GM12878 (cell line): ENCODE data around the gene PIK3C3.

ENCODE experiments used
- FOS ChIP-seq: IDR thresholded peaks from 3 replicates; pipeline ENCODE4 v1.6.1; 2011; ENCODE audit warnings: borderline replicate concordance; ENCODE audit not compliant: insufficient read length; ENCODE audit errors: extremely low read depth
- MYC ChIP-seq: IDR thresholded peaks from 2 replicates; pipeline ENCODE4 v1.6.1; 2011; ENCODE audit warnings: mild to moderate bottlenecking, low read length, moderate library complexity, inconsistent platforms; ENCODE audit not compliant: insufficient read depth, insufficient replicate concordance, insufficient read length, severe bottlenecking
- POLR2A ChIP-seq: IDR thresholded peaks from 2 replicates; pipeline ENCODE4 v1.6.1; 2011; ENCODE audit warnings: low read depth, mild to moderate bottlenecking, low read length
- POLR2AphosphoS2 ChIP-seq: IDR thresholded peaks from 2 replicates; pipeline ENCODE4 v1.6.1; 2011; ENCODE audit warnings: low read depth, mild to moderate bottlenecking, low read length, improper control_type of control experiment, moderate library complexity
- POLR2AphosphoS5 ChIP-seq: IDR thresholded peaks from 2 replicates; pipeline ENCODE4 v1.6.1; 2011; ENCODE audit warnings: mild to moderate bottlenecking, low read length, inconsistent platforms
- SMAD5 ChIP-seq: IDR thresholded peaks from 2 replicates; pipeline ENCODE4 v1.6.1; 2016; ENCODE audit warnings: antibody characterized with exemption, low read depth
- TCF7 ChIP-seq: IDR thresholded peaks from 2 replicates; pipeline ENCODE4 v1.6.1; 2014; ENCODE audit warnings: antibody characterized with exemption, borderline replicate concordance
- TF ChIP-seq, protein P1 (sequence below), 3 experiments: IDR thresholded peaks in 2 of 3; conservative IDR thresholded peaks in 1 of 3; 2 replicates each; pipeline ENCODE4 v1.5.1; 2011; ENCODE audit warnings: low read depth in 3 of 3, low read length in 3 of 3, mild to moderate bottlenecking in 3 of 3, control low read depth in 2 of 3, moderate library complexity in 2 of 3, inconsistent platforms in 1 of 3, mixed read lengths in 1 of 3; ENCODE audit not compliant: control insufficient read depth in 2 of 3, insufficient read depth in 1 of 3; ENCODE audit errors: extremely low read depth in 1 of 3
- TF ChIP-seq, protein P2 (sequence below): IDR thresholded peaks from 2 replicates; pipeline ENCODE4 v1.6.1; 2012; ENCODE audit warnings: mild to moderate bottlenecking, low read depth, low read length
- TF ChIP-seq, protein P3 (sequence below): IDR thresholded peaks from 2 replicates; pipeline ENCODE4 v1.6.1; 2012; ENCODE audit warnings: low read depth, low read length, improper control_type of control experiment
- TF ChIP-seq, protein P4 (sequence below): fragments of 450-650 bp; IDR thresholded peaks from 2 replicates; pipeline ENCODE4 v1.6.1; 2017; ENCODE audit warnings: mild to moderate bottlenecking, moderate library complexity

DNA sequence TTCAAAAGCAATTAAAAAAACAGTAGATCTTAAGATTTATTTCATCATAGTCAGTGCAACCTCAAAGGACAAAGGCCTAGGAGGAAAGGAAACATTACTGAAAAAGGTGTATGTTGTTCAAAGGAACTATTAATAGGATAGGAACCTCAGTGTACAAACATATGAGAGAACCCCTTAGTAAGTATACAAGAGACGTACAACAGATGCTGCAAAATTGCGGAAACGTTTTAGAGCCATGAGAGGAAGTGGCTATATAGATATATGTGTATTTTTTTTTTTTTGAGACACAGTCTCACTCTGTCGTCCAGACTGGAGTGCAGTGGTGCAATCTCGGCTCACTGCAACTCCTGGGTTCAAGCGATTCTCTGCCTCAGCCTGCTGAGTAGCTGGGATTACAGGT, 22.2 kb downstream of the PIK3C3 start:
- TF ChIP-seq TCF7 (no peak), SMAD5 (no peak), MYC (no peak), POLR2A (no peak), POLR2AphosphoS5 (no peak), POLR2AphosphoS2 (no peak), FOS (no peak)
- TF ChIP-seq, protein P1, sequence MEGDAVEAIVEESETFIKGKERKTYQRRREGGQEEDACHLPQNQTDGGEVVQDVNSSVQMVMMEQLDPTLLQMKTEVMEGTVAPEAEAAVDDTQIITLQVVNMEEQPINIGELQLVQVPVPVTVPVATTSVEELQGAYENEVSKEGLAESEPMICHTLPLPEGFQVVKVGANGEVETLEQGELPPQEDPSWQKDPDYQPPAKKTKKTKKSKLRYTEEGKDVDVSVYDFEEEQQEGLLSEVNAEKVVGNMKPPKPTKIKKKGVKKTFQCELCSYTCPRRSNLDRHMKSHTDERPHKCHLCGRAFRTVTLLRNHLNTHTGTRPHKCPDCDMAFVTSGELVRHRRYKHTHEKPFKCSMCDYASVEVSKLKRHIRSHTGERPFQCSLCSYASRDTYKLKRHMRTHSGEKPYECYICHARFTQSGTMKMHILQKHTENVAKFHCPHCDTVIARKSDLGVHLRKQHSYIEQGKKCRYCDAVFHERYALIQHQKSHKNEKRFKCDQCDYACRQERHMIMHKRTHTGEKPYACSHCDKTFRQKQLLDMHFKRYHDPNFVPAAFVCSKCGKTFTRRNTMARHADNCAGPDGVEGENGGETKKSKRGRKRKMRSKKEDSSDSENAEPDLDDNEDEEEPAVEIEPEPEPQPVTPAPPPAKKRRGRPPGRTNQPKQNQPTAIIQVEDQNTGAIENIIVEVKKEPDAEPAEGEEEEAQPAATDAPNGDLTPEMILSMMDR (IDR thresholded peaks at IDR 0.05 in 2 of 3, conservative IDR thresholded peaks at IDR 0.05 in 1 of 3; ENCODE audit: control insufficient read depth in 2 of 3, extremely low read depth in 1 of 3, insufficient read depth in 1 of 3, low read depth in 3 of 3, low read length in 3 of 3), result no peak
- TF ChIP-seq, protein P2, sequence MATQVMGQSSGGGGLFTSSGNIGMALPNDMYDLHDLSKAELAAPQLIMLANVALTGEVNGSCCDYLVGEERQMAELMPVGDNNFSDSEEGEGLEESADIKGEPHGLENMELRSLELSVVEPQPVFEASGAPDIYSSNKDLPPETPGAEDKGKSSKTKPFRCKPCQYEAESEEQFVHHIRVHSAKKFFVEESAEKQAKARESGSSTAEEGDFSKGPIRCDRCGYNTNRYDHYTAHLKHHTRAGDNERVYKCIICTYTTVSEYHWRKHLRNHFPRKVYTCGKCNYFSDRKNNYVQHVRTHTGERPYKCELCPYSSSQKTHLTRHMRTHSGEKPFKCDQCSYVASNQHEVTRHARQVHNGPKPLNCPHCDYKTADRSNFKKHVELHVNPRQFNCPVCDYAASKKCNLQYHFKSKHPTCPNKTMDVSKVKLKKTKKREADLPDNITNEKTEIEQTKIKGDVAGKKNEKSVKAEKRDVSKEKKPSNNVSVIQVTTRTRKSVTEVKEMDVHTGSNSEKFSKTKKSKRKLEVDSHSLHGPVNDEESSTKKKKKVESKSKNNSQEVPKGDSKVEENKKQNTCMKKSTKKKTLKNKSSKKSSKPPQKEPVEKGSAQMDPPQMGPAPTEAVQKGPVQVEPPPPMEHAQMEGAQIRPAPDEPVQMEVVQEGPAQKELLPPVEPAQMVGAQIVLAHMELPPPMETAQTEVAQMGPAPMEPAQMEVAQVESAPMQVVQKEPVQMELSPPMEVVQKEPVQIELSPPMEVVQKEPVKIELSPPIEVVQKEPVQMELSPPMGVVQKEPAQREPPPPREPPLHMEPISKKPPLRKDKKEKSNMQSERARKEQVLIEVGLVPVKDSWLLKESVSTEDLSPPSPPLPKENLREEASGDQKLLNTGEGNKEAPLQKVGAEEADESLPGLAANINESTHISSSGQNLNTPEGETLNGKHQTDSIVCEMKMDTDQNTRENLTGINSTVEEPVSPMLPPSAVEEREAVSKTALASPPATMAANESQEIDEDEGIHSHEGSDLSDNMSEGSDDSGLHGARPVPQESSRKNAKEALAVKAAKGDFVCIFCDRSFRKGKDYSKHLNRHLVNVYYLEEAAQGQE, result no peak
- TF ChIP-seq, protein P3, sequence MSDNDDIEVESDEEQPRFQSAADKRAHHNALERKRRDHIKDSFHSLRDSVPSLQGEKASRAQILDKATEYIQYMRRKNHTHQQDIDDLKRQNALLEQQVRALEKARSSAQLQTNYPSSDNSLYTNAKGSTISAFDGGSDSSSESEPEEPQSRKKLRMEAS, result no peak
- TF ChIP-seq, protein P4, sequence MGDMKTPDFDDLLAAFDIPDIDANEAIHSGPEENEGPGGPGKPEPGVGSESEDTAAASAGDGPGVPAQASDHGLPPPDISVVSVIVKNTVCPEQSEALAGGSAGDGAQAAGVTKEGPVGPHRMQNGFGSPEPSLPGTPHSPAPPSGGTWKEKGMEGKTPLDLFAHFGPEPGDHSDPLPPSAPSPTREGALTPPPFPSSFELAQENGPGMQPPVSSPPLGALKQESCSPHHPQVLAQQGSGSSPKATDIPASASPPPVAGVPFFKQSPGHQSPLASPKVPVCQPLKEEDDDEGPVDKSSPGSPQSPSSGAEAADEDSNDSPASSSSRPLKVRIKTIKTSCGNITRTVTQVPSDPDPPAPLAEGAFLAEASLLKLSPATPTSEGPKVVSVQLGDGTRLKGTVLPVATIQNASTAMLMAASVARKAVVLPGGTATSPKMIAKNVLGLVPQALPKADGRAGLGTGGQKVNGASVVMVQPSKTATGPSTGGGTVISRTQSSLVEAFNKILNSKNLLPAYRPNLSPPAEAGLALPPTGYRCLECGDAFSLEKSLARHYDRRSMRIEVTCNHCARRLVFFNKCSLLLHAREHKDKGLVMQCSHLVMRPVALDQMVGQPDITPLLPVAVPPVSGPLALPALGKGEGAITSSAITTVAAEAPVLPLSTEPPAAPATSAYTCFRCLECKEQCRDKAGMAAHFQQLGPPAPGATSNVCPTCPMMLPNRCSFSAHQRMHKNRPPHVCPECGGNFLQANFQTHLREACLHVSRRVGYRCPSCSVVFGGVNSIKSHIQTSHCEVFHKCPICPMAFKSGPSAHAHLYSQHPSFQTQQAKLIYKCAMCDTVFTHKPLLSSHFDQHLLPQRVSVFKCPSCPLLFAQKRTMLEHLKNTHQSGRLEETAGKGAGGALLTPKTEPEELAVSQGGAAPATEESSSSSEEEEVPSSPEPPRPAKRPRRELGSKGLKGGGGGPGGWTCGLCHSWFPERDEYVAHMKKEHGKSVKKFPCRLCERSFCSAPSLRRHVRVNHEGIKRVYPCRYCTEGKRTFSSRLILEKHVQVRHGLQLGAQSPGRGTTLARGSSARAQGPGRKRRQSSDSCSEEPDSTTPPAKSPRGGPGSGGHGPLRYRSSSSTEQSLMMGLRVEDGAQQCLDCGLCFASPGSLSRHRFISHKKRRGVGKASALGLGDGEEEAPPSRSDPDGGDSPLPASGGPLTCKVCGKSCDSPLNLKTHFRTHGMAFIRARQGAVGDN, result no peak
